Natural killer cell (primary cell): ENCODE results near the gene ZNF862. TPM values are rescaled to one million over a fixed set of nuclear protein-coding genes. Genes with fewer than 3 reads are reported as not detected.

Source experiments
- ATAC-seq, 3 donors: fragments of 150-1000 bp in 2 of 3; fragments of 200-7000 bp in 1 of 3; cut with Tn5 transposase; 1 replicate in 1 of 3; 2 replicates in 2 of 3; pipeline ENCODE4 v1.10.0; 2021; ENCODE audit warnings: mild to moderate bottlenecking in 2 of 3, moderate library complexity in 2 of 3
- DNase-seq, 2 donors: peaks; one replicate each; pipeline versions ENCODE4 v3.0.0 to v3.0.0-alpha.2; 2013 to 2021; ENCODE audit warnings: mixed read lengths in 1 of 2
- H3K27ac ChIP-seq: one replicate; pipeline ENCODE4 v1.5.1; 2013; ENCODE audit warnings: mild to moderate bottlenecking, low read length
- H3K27me3 ChIP-seq: one replicate; pipeline ENCODE4 v1.6.1; 2013; ENCODE audit warnings: low read length; ENCODE audit not compliant: control insufficient read depth, insufficient read depth
- H3K36me3 ChIP-seq: one replicate; pipeline ENCODE4 v1.6.1; 2013; ENCODE audit warnings: low read length; ENCODE audit not compliant: control insufficient read depth, insufficient read depth
- H3K4me1 ChIP-seq: one replicate; pipeline ENCODE4 v1.6.1; 2013; ENCODE audit warnings: low read length; ENCODE audit not compliant: control insufficient read depth, insufficient read depth
- H3K4me3 ChIP-seq: one replicate; pipeline ENCODE4 v1.5.1; 2013; ENCODE audit warnings: low read length
- H3K9me3 ChIP-seq: one replicate; pipeline ENCODE4 v1.6.1; 2013; ENCODE audit warnings: low read length; ENCODE audit not compliant: control insufficient read depth, insufficient read depth
- H3K27ac Mint-ChIP-seq, 2 donors: one replicate each; pipeline ENCODE4 v1.8.0; 2022; ENCODE audit warnings: mild to moderate bottlenecking in 2 of 2, mixed read lengths in 2 of 2, moderate library complexity in 1 of 2
- H3K27me3 Mint-ChIP-seq, 2 donors: one replicate each; pipeline ENCODE4 v1.8.0; 2022; ENCODE audit warnings: low read depth in 2 of 2, mixed read lengths in 2 of 2
- H3K36me3 Mint-ChIP-seq: one replicate; pipeline ENCODE4 v1.8.0; 2022; ENCODE audit warnings: mixed read lengths
- H3K4me1 Mint-ChIP-seq, 2 donors: one replicate each; pipeline ENCODE4 v1.8.0; 2022; ENCODE audit warnings: mixed read lengths in 2 of 2
- H3K4me3 Mint-ChIP-seq: one replicate; pipeline ENCODE4 v1.8.0; 2022; ENCODE audit warnings: mild to moderate bottlenecking, moderate library complexity, mixed read lengths
- H3K9me3 Mint-ChIP-seq, 2 donors: one replicate each; pipeline ENCODE4 v1.8.0; 2022; ENCODE audit warnings: mixed read lengths in 2 of 2
- WGBS: methylation state at CpG from one replicate; pipeline ENCODE4 v1.1.7; 2013; ENCODE audit warnings: missing lambda C conversion rate; ENCODE audit not compliant: insufficient coverage; 5-methylcytosine and 5-hydroxymethylcytosine counted together
- intact Hi-C: fragments of 100-400 bp; cut with micrococcal nuclease; formaldehyde crosslinking; loops from one replicate; pipeline ENCODE4 v1.14.2; 2022
- total RNA-seq, 4 donors: library from RNA; stranded (reverse); fragments of 120-200 nt in 1 of 4; gene quantifications; one replicate each; pipeline versions ENCODE4 v1.2.3 to v1.2.4, GENCODE V29; 2013 to 2022
- TF ChIP-seq, protein P1 (sequence below): fragments of 200-600 bp; IDR thresholded peaks from one replicate; pipeline ENCODE4 v1.8.0; 2022; ENCODE audit warnings: antibody characterized with exemption

The ZNF862 gene
- total RNA-seq, 3 donors from 2014 or later (not counting 1 experiment from before 2014, with no cell fraction given) = 21.4 to 28.9 (median 21.7) TPM

DNA sequence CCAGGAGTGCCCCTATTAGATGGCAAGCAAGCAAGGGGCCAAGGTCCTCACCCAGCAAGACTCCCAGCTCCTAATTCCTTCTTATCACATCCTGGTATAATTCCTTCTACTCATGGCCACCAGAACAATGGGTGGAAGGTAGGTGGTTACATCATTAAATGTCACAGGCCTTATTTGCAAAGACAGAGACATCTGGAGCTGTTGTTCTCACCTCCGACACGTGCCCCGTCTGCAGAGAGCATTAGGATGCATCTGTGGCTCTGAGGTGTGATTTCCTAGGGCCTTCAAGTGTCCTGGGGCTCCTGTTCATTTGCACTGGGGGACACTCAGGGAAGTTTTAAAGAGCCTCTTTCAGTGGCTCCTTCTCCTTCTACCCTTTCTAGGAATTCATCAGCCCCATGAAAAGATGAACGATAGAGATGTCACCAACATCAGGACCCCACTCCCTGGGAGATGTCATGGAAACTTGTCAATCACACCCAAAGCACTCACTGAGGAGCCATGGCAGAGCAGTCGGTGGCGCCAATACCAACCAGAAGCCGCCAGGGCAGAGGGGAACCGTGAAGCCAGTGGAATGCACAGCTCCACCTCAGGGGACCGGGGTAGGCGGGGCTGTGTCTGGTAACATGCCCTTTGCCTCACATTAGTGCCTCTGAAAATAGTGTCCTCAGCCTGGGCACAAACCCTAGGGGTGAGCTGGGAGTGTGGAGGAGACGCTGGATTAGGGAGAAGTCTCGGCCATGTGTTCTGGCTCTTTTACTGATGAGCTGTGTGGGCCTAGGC, 32.7 kb downstream of the ZNF862 start:
- no peaks in the 10 kb centered on the region for H3K36me3 ChIP-seq

DNA sequence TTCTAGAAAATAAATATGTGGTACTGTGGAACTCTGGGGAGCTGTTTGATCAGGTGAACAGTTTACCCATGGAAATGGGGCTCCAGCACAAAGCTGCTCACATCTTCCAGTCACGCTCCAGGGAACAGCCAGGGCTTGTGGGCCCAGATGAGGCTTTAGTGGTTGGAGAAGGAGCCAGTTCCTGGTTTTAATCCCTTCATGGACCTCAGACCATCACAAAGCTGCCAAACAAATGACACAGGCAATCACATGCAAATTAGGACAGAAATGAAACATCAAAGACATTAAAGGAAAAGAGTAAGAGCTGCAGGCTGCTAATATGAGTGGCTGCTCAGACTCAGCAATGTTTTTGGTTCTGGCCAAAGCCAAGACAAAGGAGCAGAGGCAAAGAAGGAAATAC, 33.4 kb downstream of the ZNF862 start:
- intact Hi-C loops = loop anchor here (5.0 kb wide), 1 partner anchor 34 kb away; the partner anchor contains the start of gene ZNF862
- no peaks in the 10 kb centered on the region for H3K27me3 Mint-ChIP-seq
- no peak overlapping the region for H3K27ac Mint-ChIP-seq
- DNase-seq = peak in 1 of 2 donors; percentile 40
- H3K36me3 Mint-ChIP-seq = no peaks in the 10 kb centered on the region
- H3K27ac ChIP-seq = no peak overlapping the region
- no peaks in the 10 kb centered on the region for H3K36me3 ChIP-seq
- H3K4me1 Mint-ChIP-seq = peaks cover 50 to 59% of the 10 kb centered on the region in 2 donors
- peak overlapping the region; percentile 45 for H3K4me3 Mint-ChIP-seq
- H3K4me1 ChIP-seq = peaks cover 70% of the 10 kb centered on the region
- H3K27me3 ChIP-seq = no peaks in the 10 kb centered on the region
- TF ChIP-seq, protein P1, sequence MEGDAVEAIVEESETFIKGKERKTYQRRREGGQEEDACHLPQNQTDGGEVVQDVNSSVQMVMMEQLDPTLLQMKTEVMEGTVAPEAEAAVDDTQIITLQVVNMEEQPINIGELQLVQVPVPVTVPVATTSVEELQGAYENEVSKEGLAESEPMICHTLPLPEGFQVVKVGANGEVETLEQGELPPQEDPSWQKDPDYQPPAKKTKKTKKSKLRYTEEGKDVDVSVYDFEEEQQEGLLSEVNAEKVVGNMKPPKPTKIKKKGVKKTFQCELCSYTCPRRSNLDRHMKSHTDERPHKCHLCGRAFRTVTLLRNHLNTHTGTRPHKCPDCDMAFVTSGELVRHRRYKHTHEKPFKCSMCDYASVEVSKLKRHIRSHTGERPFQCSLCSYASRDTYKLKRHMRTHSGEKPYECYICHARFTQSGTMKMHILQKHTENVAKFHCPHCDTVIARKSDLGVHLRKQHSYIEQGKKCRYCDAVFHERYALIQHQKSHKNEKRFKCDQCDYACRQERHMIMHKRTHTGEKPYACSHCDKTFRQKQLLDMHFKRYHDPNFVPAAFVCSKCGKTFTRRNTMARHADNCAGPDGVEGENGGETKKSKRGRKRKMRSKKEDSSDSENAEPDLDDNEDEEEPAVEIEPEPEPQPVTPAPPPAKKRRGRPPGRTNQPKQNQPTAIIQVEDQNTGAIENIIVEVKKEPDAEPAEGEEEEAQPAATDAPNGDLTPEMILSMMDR = no peak
- ATAC-seq = no peak
- H3K9me3 ChIP-seq = no peaks in the 10 kb centered on the region
- H3K4me3 ChIP-seq = no peak overlapping the region
- H3K9me3 Mint-ChIP-seq = no peaks in the 10 kb centered on the region
- 93% methylated on average over 1 of the region's 1 CpG for WGBS

More for the DNA sequence above, 32.7 kb downstream of the ZNF862 start:
- WGBS = 69% methylated on average over 12 of the region's 12 CpGs
- H3K27me3 Mint-ChIP-seq = no peaks in the 10 kb centered on the region
- H3K9me3 ChIP-seq = no peaks in the 10 kb centered on the region
- DNase-seq (peak in 1 of 2 donors; percentile 56), ATAC-seq (no peak)
- intact Hi-C loops = loop anchor here (5.0 kb wide), 1 partner anchor 34 kb away; the partner anchor contains the start of gene ZNF862
- H3K27me3 ChIP-seq = no peaks in the 10 kb centered on the region
- H3K4me3 Mint-ChIP-seq = peak overlapping the region; percentile 28
- no peaks in the 10 kb centered on the region for H3K36me3 Mint-ChIP-seq
- no peak overlapping the region for H3K27ac ChIP-seq
- H3K4me1 Mint-ChIP-seq = peaks cover 53 to 63% of the 10 kb centered on the region in 2 donors
- TF ChIP-seq, protein P1 = no peak
- no peak overlapping the region for H3K4me3 ChIP-seq
- peaks cover 77% of the 10 kb centered on the region for H3K4me1 ChIP-seq
- H3K9me3 Mint-ChIP-seq = no peaks in the 10 kb centered on the region
- peak overlapping the region in 1 of 2 donors; percentile 70 for H3K27ac Mint-ChIP-seq

DNA sequence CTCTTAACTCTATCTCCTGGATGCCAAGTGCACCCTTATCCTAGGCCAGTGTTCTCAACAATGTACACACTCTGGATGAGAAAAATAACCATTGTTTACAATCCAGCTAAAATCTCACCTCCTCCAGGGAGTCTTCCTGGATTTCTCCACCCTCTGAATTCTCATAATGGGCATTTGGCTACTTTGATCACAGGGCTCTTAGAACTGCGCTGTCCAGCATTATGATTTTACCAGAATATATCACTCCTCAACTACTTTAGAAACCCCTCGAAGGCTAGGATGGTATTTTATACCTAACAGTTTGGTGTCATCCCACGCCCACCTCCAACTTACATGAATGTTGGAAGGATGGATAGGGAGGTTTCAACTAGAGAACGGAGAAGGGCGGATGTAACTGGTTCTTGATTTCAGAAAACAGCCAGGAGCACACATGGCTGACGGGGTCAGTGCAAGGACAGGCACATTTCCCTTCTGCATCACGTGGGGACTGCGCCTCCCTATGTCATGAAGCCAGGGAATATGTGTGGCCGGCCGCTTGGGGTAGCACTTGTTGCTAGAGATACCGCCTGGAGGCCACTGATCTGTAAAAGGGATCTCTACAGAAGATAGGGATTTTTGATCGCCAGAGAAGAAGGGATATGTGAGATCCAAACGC, 34.4 kb downstream of the ZNF862 start:
- Mint-ChIP-seq H3K27me3 (no peaks in the 10 kb centered on the region), H3K36me3 (no peaks in the 10 kb centered on the region), H3K27ac (peak overlapping the region; percentile 18 to 82), H3K4me3 (peak overlapping the region; percentile 92), H3K9me3 (no peaks in the 10 kb centered on the region), H3K4me1 (peaks cover 50 to 59% of the 10 kb centered on the region in 2 donors)
- intact Hi-C loops = loop anchor here (5.0 kb wide), 1 partner anchor 35 kb away; the partner anchor contains the start of gene ZNF862
- Histone ChIP-seq H3K9me3 (no peaks in the 10 kb centered on the region), H3K4me1 (peaks cover 62% of the 10 kb centered on the region), H3K27me3 (no peaks in the 10 kb centered on the region), H3K27ac (no peak overlapping the region), H3K4me3 (peak overlapping the region; percentile 48), H3K36me3 (no peaks in the 10 kb centered on the region)
- DNase-seq = peak in 1 of 2 donors; percentile 48
- TF ChIP-seq, protein P1 = no peak
- no peak for ATAC-seq
- 40% methylated on average over 12 of the region's 13 CpGs for WGBS
